ENCODE measurements around the gene DEGS1.
"Not testable (repeated sequence)": the region's sequence is repeated elsewhere in the genome, so short reads cannot be mapped to it uniquely, and the experiment has no call there.

Gene DEGS1

DNA sequence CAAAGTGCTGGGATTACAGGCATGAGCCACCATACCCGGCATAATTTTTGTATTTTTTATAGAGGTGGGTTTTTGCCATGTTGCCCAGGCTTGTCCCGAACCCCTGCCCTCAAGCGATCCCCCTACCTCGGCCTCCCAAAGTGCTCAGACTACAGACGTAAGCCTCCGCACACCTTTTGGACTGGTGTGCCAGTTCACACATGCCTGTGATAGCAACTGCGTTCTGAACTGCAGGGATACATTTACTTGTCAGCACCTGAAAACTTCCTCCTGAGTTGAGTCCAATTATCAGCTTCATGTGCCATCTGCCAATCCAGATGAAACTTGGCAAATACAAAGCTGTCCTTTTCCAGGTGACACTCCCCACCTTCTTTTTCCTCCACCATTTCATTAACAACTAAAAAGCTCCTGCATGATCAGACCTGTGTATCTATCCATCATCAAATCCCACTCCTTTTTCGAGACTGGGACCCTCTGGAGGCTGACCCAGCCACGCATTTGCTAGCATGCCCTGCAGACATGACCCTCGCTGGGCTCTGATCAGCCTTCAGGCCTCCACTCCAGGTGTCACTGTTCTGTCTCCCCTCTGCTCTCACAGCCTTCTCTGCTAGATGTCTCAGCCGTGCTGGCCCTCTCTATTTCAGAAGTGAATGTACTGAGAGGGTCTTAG lies 2.1 kb upstream of the DEGS1 start:
- no peak for DNase-seq (ENCODE audit: low read depth)

GRCh38 chr1:224181453-224181810 lies 1.6 kb upstream of the DEGS1 start:
- no peak for DNase-seq (ENCODE audit: low read depth)

DNA sequence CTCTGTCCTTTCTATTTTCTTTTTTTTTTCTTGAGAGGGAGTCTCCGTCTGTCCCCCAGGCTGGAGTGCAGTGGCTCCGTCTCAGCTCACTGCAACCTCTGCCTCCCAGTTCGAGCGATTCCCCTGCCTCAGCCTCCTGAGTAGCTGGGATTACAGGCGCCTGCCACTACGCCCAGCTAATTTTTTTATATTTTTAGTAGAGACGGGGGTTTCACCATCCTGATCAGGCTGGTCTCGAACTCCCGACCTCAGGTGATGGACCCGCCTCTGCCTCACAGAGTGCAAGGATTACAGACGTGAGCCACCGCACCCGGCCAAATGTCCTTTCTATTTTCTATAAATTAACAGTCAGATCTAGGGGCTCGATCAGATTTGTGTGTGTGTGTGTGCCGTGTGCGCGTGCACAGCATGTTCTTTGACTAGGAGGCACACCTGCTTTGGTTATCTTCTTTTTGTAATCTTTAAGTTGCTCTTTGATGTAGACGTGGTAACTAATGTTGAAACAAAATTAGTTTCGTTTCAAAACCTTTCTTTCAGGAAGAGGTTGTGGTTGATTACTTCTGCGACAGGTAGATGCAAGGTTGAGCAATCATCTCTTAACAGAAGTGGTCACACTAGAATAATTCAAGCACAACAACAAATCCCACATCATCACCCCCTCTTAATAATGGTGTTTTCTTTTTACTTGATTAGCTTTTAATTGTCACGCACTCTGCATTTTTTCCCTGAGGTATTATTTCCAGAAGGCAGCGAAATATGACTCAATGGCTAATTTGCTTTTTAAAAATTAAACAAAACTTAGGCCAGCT lies 779 bp upstream of the DEGS1 start:
- no peak for DNase-seq (ENCODE audit: low read depth)

DNA sequence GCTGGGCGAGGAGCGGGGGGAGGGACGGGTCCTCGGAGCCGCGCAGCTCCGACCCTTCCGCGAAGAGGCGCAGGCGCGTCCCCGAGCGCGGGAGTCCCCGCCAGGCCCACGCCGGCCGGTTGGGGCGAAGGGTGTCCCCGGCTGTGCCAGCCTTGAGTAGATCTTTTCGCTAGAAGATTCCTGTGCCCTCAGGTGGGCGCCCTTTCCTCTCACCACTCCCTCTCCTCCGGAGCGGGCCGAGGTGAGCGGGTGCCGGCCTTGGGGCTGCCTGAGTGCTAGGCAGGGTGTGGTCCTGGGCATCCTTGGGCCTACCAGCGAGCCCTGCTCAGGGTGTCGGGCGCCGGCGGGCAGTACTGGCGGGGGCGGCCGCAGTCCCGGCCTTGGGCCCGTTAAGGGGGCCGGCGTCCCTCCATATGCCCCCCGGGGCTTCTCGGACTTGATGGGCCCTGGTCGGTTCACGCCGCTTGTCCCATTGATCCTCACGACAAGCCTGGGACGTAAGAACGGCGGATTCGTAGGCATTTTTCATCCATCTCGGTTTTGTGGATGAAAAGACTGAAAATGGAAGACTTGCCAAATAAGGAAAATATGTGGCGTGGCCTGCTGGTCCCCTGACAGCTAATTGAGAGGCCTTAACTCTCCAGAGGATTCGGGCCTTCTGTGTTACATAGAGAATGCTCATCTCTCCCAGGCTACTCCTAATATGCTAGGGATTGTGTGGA lies 712 bp downstream of the DEGS1 start:
- DNase-seq (ENCODE audit: low read depth): peak; percentile 55

GRCh38 chr1:224185208-224185607 lies 2.2 kb downstream of the DEGS1 start:
- DNase-seq (ENCODE audit: low read depth): no peak

- DNase-seq (ENCODE audit: low read depth): no peak
Observed at GRCh38 chr1:224188286-224188685, 5.2 kb downstream of the DEGS1 start.

DNA sequence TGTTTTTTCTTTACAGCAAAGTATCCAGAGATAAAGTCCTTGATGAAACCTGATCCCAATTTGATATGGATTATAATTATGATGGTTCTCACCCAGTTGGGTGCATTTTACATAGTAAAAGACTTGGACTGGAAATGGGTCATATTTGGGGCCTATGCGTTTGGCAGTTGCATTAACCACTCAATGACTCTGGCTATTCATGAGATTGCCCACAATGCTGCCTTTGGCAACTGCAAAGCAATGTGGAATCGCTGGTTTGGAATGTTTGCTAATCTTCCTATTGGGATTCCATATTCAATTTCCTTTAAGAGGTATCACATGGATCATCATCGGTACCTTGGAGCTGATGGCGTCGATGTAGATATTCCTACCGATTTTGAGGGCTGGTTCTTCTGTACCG lies 6.5 kb downstream of the DEGS1 start:
- no peak for DNase-seq (ENCODE audit: low read depth)

DNA sequence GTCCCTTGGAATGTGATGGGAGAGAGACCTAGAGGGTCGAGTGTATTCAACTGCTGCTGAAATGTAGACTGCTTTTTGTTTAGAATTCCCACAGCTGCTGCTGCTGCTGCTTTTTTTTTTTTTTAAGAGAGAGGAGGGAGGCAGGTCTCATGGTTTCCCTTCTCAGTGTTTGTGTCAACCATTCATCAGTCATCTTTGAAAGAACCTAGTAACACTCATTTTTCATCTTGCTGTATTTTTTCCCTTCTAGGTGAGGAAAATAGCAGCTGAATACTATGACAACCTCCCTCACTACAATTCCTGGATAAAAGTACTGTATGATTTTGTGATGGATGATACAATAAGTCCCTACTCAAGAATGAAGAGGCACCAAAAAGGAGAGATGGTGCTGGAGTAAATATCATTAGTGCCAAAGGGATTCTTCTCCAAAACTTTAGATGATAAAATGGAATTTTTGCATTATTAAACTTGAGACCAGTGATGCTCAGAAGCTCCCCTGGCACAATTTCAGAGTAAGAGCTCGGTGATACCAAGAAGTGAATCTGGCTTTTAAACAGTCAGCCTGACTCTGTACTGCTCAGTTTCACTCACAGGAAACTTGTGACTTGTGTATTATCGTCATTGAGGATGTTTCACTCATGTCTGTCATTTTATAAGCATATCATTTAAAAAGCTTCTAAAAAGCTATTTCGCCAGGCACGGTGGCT lies 9.2 kb downstream of the DEGS1 start:
- no peak for DNase-seq (ENCODE audit: low read depth)

DNA sequence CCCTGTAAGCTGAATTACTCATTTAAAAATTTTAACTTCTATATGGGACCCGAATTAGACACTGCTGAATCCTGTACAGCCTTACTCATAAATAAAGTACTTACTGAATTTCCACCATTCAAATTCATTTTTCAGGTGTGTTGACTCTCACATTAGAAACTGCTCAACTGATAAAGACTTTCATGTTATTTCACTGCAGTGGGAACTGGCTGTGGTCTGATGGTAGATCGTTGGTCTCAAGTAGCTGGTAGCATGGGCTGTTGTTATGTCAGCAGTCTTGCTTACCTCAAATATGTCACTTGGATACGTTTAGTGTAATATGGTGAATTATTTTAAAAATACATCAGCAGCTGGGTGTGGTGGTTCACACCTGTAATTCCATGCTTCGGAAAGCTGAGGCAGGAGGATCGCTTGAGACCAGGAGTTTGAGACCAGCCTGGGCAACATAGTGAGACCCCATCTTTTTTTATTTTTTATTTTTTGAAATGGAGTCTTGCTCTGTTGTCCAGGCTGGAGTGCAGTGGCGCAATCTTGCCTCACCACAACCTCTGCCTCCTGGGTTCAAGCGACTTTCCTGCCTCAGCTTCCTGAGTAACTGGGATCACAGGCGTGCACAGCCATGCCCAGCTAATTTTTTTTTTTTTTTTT lies 10.4 kb downstream of the DEGS1 start:
- no peak for DNase-seq (ENCODE audit: low read depth)

- DNase-seq (ENCODE audit: low read depth): no peak
Observed at GRCh38 chr1:224196813-224197600, 14.0 kb downstream of the DEGS1 start.

GRCh38 chr1:224198572-224198971 lies 15.5 kb downstream of the DEGS1 start:
- DNase-seq (ENCODE audit: low read depth): no peak

GRCh38 chr1:224199679-224200078 lies 16.6 kb downstream of the DEGS1 start:
- DNase-seq (ENCODE audit: low read depth): no peak

GRCh38 chr1:224201383-224201782 lies 18.3 kb downstream of the DEGS1 start:
- no peak for DNase-seq (ENCODE audit: low read depth)

GRCh38 chr1:224201853-224202252 lies 18.8 kb downstream of the DEGS1 start:
- DNase-seq (ENCODE audit: low read depth): no peak

DNA sequence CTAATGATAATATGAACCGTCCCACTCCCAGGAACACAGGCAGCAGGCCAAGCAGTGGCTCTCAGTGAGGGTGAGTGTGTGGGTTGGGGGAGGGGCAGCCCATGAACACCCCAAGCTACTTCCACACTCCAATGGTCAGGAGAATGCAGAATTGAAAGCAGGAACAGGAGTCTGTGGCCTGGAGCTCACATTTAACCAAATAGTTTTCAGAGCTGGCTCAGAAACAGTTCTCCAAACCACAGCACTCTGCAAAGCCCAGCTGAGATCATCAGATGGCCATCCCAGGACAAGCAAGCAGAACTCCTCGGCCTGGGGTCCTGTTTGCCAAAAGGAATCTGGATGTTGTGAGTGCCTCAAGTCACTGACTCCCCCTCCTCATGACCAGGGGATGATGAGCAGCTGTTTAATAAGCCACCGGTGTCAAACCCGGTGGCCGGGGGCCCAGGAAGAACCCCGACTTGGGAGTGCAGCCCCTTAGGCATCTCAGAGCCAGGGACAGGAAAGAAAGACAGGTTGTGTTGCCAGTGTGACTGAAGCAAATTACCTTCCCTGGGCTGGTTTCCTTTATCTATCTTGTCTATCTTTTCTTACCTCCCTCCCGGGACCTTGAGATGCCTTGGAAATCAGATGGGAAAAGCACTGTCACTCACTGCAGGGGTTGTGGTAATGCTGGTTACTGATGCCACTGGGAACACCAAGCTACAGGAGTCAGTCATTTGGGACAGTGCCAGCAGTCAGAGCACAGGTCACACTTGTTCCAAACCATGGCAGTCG lies 20.4 kb downstream of the DEGS1 start:
- no peak for DNase-seq (ENCODE audit: low read depth)

GRCh38 chr1:224205438-224205840 lies 22.4 kb downstream of the DEGS1 start:
- peak; percentile 28 for DNase-seq (ENCODE audit: low read depth)

DNA sequence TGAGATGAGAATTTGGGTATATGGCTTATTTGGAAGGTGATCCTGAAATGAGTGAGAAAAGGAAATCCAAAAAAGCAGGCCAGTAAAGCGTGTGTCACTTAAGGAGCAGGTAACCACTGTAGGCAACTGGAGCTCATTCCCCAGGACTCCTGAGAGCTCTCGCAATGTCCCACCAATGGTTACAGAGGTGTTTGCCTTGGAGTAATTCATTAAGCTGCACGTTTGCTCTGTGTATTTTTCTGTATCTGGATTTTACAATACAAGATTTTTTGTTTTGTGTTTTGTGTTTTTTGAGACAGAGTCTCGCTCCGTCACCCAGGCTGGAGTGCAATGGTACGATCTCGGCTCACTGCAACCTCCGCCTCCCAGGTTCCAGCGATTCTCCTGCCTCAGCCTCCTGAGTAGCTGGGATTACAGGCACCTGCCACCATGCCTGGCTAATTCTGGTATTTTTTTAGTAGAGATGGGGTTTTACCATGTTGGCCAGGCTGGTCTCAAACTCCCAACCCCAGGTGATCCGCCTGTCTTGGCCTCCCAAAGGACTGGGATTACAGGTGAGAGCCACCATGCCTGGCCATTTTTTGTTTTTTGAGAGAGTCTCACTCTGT lies 23.0 kb downstream of the DEGS1 start:
- not testable (repeated sequence) for DNase-seq (ENCODE audit: low read depth)

DNA sequence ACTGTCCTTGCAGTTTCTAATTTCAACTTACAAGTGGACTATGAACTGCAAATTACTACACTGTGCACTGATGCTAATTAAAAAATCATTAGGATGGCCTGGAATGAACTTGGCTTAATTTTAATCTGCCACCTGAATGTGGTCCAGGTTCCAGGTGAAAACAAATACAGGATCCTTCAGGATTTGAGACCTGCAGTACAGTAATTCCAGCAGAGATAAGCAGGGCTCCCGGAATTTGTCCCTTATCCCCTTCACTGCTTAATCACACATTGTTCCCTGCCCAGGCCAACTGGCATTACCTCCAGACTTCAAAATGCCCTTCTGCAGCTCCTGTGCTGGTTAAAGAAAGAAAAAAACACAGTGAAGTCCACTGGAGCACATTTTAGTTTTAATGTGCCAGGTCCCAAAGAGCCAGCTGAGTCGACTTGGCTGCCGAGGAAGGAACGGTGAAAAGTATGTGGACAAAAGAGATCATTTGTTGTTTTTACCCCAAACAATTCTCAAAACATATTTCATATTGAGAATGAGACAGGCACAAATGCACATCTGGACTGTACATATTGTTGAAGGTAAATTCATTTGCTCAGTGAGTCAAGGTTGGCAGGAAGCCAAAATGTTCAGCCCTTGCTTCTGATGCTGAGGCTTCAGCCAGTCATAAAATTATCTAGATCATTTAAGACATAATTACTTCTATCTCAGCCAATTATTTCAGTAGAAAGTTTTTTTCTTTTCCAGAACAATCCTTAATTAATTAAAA lies 28.3 kb downstream of the DEGS1 start:
- DNase-seq (ENCODE audit: low read depth): no peak

- DNase-seq (ENCODE audit: low read depth): no peak
Observed at GRCh38 chr1:224212618-224213061, 29.6 kb downstream of the DEGS1 start.

Data from activated T-cell treated with anti-CD3 and anti-CD28 coated beads for 24 hours (primary cell).